DOHH2 (cell line): ENCODE data around the gene FBXL12.
"Not testable (repeated sequence)": the region's sequence is repeated elsewhere in the genome, so short reads cannot be mapped to it uniquely, and the experiment has no call there.

Experiments used
- H3F3A ChIP-seq: fragments of 200-600 bp; sonication (generic), shearing (Covaris generic); 2 replicates; pipeline ENCODE4 v1.6.0; 2016; ENCODE audit warnings: antibody characterized with exemption, mild to moderate bottlenecking; ENCODE audit not compliant: control insufficient read depth, insufficient read depth
- H3K27ac ChIP-seq: fragments of 200-600 bp; sonication (generic); 2 replicates; pipeline ENCODE4 v1.5.1; 2014; ENCODE audit warnings: low read depth, mild to moderate bottlenecking, low read length, moderate library complexity
- H3K27me3 ChIP-seq: fragments of 200-600 bp; sonication (generic); 2 replicates; pipeline ENCODE4 v1.6.1; 2014; ENCODE audit warnings: mild to moderate bottlenecking, low read length, mixed read lengths; ENCODE audit not compliant: control insufficient read depth
- H3K36me3 ChIP-seq: fragments of 200-600 bp; sonication (generic); 2 replicates; pipeline ENCODE4 v1.6.1; 2014; ENCODE audit warnings: mild to moderate bottlenecking, low read length, moderate library complexity, mixed read lengths; ENCODE audit not compliant: control insufficient read depth
- H3K4me1 ChIP-seq: fragments of 200-600 bp; sonication (generic); 2 replicates; pipeline ENCODE4 v1.6.1; 2014; ENCODE audit warnings: mild to moderate bottlenecking, low read length, mixed read lengths; ENCODE audit not compliant: control insufficient read depth
- H3K4me2 ChIP-seq: fragments of 200-600 bp; sonication (generic); 2 replicates; pipeline ENCODE4 v1.6.0; 2014; ENCODE audit warnings: mild to moderate bottlenecking, low read length, moderate library complexity
- H3K4me3 ChIP-seq: fragments of 200-600 bp; sonication (generic); 2 replicates; pipeline ENCODE4 v1.5.1; 2014; ENCODE audit warnings: mild to moderate bottlenecking, low read length, mixed read lengths
- H3K79me2 ChIP-seq: fragments of 200-600 bp; sonication (generic); 2 replicates; pipeline ENCODE4 v1.6.1; 2014; ENCODE audit warnings: mild to moderate bottlenecking, low read length, mixed read lengths; ENCODE audit not compliant: control insufficient read depth
- H3K9me2 ChIP-seq: fragments of 200-600 bp; sonication (generic); replicated peaks from 2 replicates; pipeline ENCODE4 v1.6.1; 2014; ENCODE audit warnings: mild to moderate bottlenecking, low read length, mixed read lengths; ENCODE audit not compliant: control insufficient read depth
- H3K9me3 ChIP-seq: fragments of 200-600 bp; sonication (generic); 2 replicates; pipeline ENCODE4 v1.6.1; 2014; ENCODE audit warnings: antibody characterized with exemption, low read length, mixed read lengths; ENCODE audit not compliant: control insufficient read depth, insufficient read depth
- H4K20me1 ChIP-seq: fragments of 200-600 bp; sonication (generic); 2 replicates; pipeline ENCODE4 v1.6.0; 2014; ENCODE audit warnings: low read depth, mild to moderate bottlenecking, antibody characterized with exemption, low read length, moderate library complexity; ENCODE audit not compliant: control insufficient read depth, insufficient read depth
- CTCF ChIP-seq: fragments of 200-600 bp; sonication (generic); IDR thresholded peaks from one replicate; pipeline ENCODE4 v1.5.1; 2014; ENCODE audit warnings: antibody characterized with exemption, mild to moderate bottlenecking, low read depth, low read length; ENCODE audit not compliant: poor library complexity, severe bottlenecking
- EZH2phosphoT487 ChIP-seq: fragments of 200-600 bp; sonication (generic); IDR thresholded peaks from 2 replicates; pipeline ENCODE4 v1.6.1; 2017; ENCODE audit warnings: borderline replicate concordance, mild to moderate bottlenecking, antibody characterized with exemption, low read length, moderate library complexity, mixed read lengths

FBXL12 gene

GRCh38 chr19:9823816-9824215 lies 4.9 kb upstream of the FBXL12 start:
- no peaks in the 10 kb centered on the region for H3K27me3 ChIP-seq
- peaks cover 19% of the 10 kb centered on the region for H3K4me1 ChIP-seq
- H3K36me3 ChIP-seq, result peaks cover 10% of the 10 kb centered on the region
- H3K9me3 ChIP-seq, result no peaks in the 10 kb centered on the region
- no peaks in the 10 kb centered on the region for H3F3A ChIP-seq
- H3K4me3 ChIP-seq, result no peak overlapping the region
- no peak overlapping the region for H3K27ac ChIP-seq
- no peak overlapping the region for H3K4me2 ChIP-seq
- TF ChIP-seq CTCF, result no peak
- TF ChIP-seq EZH2phosphoT487, result no peak
- H3K9me2 ChIP-seq, result no peaks in the 10 kb centered on the region
- peaks cover 36% of the 10 kb centered on the region for H3K79me2 ChIP-seq
- H4K20me1 ChIP-seq, result peaks cover 7% of the 10 kb centered on the region

DNA sequence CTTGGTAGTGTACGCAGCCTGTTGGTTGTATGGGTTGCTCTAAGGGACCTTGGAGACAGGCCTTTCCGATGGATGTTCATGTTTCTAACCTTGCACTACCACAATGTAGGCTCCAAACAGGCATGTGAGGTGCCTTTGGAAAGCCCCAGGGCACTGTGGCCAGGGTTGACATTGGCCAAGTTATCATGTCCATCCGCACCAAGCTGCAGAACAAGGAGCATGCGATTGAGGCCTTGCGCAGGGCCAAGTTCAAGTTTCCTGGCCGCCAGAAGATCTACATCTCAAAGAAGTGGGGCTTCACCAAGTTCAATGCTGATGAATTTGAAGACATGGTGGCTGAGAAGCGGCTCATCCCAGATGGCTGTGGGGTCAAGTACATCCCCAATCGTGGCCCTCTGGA lies 1.2 kb upstream of the FBXL12 start:
- not testable (repeated sequence) for H4K20me1 ChIP-seq, H3K27me3 ChIP-seq, H3K9me2 ChIP-seq, H3F3A ChIP-seq
- H3K4me2 ChIP-seq, result peak overlapping the region; percentile 67
- H3K27ac ChIP-seq, result 0 out of 2 replicates have a peak overlapping the region, but pooled peaks have one; percentile 23
- H3K36me3 ChIP-seq, result peaks cover 37% of the 10 kb centered on the region
- H3K4me1 ChIP-seq, result peaks cover 21% of the 10 kb centered on the region
- peak overlapping the region; percentile 62 for H3K4me3 ChIP-seq
- peaks cover 16% of the 10 kb centered on the region; the same call in 1 of the 2 replicates for H3K9me3 ChIP-seq
- peaks cover 40% of the 10 kb centered on the region for H3K79me2 ChIP-seq

GRCh38 chr19:9819596-9819909 lies 674 bp upstream of the FBXL12 start:
- Histone ChIP-seq H3K4me3 (peak overlapping the region; percentile 62), H3K36me3 (peaks cover 41% of the 10 kb centered on the region), H3K79me2 (peaks cover 43% of the 10 kb centered on the region), H4K20me1 (no peaks in the 10 kb centered on the region), H3K4me1 (peaks cover 21% of the 10 kb centered on the region), H3F3A (no peaks in the 10 kb centered on the region), H3K9me3 (peaks cover 16% of the 10 kb centered on the region; the same call in 1 of the 2 replicates), H3K27me3 (no peaks in the 10 kb centered on the region), H3K9me2 (no peaks in the 10 kb centered on the region), H3K27ac (0 out of 2 replicates have a peak overlapping the region, but pooled peaks have one; percentile 23), H3K4me2 (peak overlapping the region; percentile 67)
- TF ChIP-seq EZH2phosphoT487 (no peak), CTCF (no peak)

GRCh38 chr19:9818175-9818733 lies 625 bp downstream of the FBXL12 start:
- Histone ChIP-seq H3K4me3 (peak overlapping the region; percentile 97), H3K4me1 (peaks cover 21% of the 10 kb centered on the region), H3K4me2 (peak overlapping the region; percentile 86), H3K36me3 (peaks cover 41% of the 10 kb centered on the region), H4K20me1 (no peaks in the 10 kb centered on the region), H3K27ac (peak overlapping the region; percentile 75), H3K9me3 (peaks cover 16% of the 10 kb centered on the region; the same call in 1 of the 2 replicates), H3K9me2 (no peaks in the 10 kb centered on the region), H3F3A (no peaks in the 10 kb centered on the region), H3K27me3 (no peaks in the 10 kb centered on the region), H3K79me2 (peaks cover 49% of the 10 kb centered on the region)
- TF ChIP-seq EZH2phosphoT487 (no peak), CTCF (no peak)
